ENCODE data around the gene CEP72.
A peak's percentile ranks its signal among the peaks of the same experiment; 100 is the strongest.
"Not testable (repeated sequence)": the region's sequence is repeated elsewhere in the genome, so short reads cannot be mapped to it uniquely, and the experiment has no call there.

The CEP72 gene

GRCh38 chr5:598564-598890, 13.6 kb upstream of the CEP72 start:
- no peak for DNase-seq (ENCODE audit: low spot score)

- peak; percentile 94 for DNase-seq (ENCODE audit: low spot score)
These were observed 11.1 kb upstream of the CEP72 start for GRCh38 chr5:600886-601541.

- no peak for DNase-seq (ENCODE audit: low spot score)
These were observed 10.2 kb upstream of the CEP72 start for GRCh38 chr5:601771-602465.

GRCh38 chr5:602466-603035, 9.6 kb upstream of the CEP72 start:
- no peak for DNase-seq (ENCODE audit: low spot score)

- no peak for DNase-seq (ENCODE audit: low spot score)
These were observed 8.8 kb upstream of the CEP72 start for GRCh38 chr5:603081-603998.

- no peak for DNase-seq (ENCODE audit: low spot score)
These were observed 7.7 kb upstream of the CEP72 start for GRCh38 chr5:604391-604831.

GRCh38 chr5:605090-605489, 7.0 kb upstream of the CEP72 start:
- DNase-seq (ENCODE audit: low spot score) = not testable (repeated sequence)

GRCh38 chr5:606061-606460, 6.1 kb upstream of the CEP72 start:
- no peak for DNase-seq (ENCODE audit: low spot score)

GRCh38 chr5:606526-607399, 5.4 kb upstream of the CEP72 start:
- no peak for DNase-seq (ENCODE audit: low spot score)

GRCh38 chr5:607541-608428, 4.4 kb upstream of the CEP72 start:
- DNase-seq (ENCODE audit: low spot score) = no peak

- DNase-seq (ENCODE audit: low spot score) = no peak
These were observed 3.4 kb upstream of the CEP72 start for GRCh38 chr5:608429-609370.

GRCh38 chr5:609506-609905, 2.6 kb upstream of the CEP72 start:
- no peak for DNase-seq (ENCODE audit: low spot score)

- no peak for DNase-seq (ENCODE audit: low spot score)
These were observed 2.0 kb upstream of the CEP72 start for GRCh38 chr5:610011-610743.

- DNase-seq (ENCODE audit: low spot score) = no peak
These were observed 1.1 kb upstream of the CEP72 start for GRCh38 chr5:610744-611730.

GRCh38 chr5:612498-613424, 621 bp downstream of the CEP72 start:
- peak; percentile 49 for DNase-seq (ENCODE audit: low spot score)

GRCh38 chr5:616484-617039, 4.4 kb downstream of the CEP72 start:
- peak; percentile 23 for DNase-seq (ENCODE audit: low spot score)
